ENCODE measurements around the gene MFSD1. TPM values are rescaled to one million over a fixed set of nuclear protein-coding genes. Genes with fewer than 3 reads are reported as not detected.

Gene MFSD1
- total and polyA plus RNA-seq, 2 of the 8 experiments (the other 6 are each of a cell fraction or from before 2014, with no cell fraction given): 9.3 to 11.5 TPM

GRCh38 chr3:158777161-158777873, 24.5 kb upstream of the MFSD1 start (continued):
- TF ChIP-seq, protein P1, sequence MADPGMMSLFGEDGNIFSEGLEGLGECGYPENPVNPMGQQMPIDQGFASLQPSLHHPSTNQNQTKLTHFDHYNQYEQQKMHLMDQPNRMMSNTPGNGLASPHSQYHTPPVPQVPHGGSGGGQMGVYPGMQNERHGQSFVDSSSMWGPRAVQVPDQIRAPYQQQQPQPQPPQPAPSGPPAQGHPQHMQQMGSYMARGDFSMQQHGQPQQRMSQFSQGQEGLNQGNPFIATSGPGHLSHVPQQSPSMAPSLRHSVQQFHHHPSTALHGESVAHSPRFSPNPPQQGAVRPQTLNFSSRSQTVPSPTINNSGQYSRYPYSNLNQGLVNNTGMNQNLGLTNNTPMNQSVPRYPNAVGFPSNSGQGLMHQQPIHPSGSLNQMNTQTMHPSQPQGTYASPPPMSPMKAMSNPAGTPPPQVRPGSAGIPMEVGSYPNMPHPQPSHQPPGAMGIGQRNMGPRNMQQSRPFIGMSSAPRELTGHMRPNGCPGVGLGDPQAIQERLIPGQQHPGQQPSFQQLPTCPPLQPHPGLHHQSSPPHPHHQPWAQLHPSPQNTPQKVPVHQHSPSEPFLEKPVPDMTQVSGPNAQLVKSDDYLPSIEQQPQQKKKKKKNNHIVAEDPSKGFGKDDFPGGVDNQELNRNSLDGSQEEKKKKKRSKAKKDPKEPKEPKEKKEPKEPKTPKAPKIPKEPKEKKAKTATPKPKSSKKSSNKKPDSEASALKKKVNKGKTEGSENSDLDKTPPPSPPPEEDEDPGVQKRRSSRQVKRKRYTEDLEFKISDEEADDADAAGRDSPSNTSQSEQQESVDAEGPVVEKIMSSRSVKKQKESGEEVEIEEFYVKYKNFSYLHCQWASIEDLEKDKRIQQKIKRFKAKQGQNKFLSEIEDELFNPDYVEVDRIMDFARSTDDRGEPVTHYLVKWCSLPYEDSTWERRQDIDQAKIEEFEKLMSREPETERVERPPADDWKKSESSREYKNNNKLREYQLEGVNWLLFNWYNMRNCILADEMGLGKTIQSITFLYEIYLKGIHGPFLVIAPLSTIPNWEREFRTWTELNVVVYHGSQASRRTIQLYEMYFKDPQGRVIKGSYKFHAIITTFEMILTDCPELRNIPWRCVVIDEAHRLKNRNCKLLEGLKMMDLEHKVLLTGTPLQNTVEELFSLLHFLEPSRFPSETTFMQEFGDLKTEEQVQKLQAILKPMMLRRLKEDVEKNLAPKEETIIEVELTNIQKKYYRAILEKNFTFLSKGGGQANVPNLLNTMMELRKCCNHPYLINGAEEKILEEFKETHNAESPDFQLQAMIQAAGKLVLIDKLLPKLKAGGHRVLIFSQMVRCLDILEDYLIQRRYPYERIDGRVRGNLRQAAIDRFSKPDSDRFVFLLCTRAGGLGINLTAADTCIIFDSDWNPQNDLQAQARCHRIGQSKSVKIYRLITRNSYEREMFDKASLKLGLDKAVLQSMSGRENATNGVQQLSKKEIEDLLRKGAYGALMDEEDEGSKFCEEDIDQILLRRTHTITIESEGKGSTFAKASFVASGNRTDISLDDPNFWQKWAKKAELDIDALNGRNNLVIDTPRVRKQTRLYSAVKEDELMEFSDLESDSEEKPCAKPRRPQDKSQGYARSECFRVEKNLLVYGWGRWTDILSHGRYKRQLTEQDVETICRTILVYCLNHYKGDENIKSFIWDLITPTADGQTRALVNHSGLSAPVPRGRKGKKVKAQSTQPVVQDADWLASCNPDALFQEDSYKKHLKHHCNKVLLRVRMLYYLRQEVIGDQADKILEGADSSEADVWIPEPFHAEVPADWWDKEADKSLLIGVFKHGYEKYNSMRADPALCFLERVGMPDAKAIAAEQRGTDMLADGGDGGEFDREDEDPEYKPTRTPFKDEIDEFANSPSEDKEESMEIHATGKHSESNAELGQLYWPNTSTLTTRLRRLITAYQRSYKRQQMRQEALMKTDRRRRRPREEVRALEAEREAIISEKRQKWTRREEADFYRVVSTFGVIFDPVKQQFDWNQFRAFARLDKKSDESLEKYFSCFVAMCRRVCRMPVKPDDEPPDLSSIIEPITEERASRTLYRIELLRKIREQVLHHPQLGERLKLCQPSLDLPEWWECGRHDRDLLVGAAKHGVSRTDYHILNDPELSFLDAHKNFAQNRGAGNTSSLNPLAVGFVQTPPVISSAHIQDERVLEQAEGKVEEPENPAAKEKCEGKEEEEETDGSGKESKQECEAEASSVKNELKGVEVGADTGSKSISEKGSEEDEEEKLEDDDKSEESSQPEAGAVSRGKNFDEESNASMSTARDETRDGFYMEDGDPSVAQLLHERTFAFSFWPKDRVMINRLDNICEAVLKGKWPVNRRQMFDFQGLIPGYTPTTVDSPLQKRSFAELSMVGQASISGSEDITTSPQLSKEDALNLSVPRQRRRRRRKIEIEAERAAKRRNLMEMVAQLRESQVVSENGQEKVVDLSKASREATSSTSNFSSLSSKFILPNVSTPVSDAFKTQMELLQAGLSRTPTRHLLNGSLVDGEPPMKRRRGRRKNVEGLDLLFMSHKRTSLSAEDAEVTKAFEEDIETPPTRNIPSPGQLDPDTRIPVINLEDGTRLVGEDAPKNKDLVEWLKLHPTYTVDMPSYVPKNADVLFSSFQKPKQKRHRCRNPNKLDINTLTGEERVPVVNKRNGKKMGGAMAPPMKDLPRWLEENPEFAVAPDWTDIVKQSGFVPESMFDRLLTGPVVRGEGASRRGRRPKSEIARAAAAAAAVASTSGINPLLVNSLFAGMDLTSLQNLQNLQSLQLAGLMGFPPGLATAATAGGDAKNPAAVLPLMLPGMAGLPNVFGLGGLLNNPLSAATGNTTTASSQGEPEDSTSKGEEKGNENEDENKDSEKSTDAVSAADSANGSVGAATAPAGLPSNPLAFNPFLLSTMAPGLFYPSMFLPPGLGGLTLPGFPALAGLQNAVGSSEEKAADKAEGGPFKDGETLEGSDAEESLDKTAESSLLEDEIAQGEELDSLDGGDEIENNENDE (IDR thresholded peaks at IDR 0.05; ENCODE audit: insufficient replicate concordance, low read length): no peak
- TF ChIP-seq RXRA (IDR thresholded peaks at IDR 0.05; ENCODE audit: insufficient read depth, low read depth, low read length) (no peak), SP4 (IDR thresholded peaks at IDR 0.05; ENCODE audit: low read length) (no peak), SIRT6 (IDR thresholded peaks at IDR 0.05; ENCODE audit: low read length) (no peak), FOSL1 (IDR thresholded peaks at IDR 0.05; ENCODE audit: insufficient read depth, low read depth, low read length) (no peak), TAF1 (IDR thresholded peaks at IDR 0.05; ENCODE audit: low read depth, low read length) (no peak), SIN3A (conservative IDR thresholded peaks at IDR 0.05 in 1 of 2, IDR thresholded peaks at IDR 0.05 in 1 of 2; ENCODE audit: low read depth in 1 of 2, low read length in 2 of 2) (no peak), CBX8 (IDR thresholded peaks at IDR 0.05; ENCODE audit: borderline replicate concordance, low read depth, low read length) (no peak), CTBP2 (IDR thresholded peaks at IDR 0.05; ENCODE audit: borderline replicate concordance, insufficient read depth, insufficient read length, low read length) (no peak)
- TF ChIP-seq, protein P2, sequence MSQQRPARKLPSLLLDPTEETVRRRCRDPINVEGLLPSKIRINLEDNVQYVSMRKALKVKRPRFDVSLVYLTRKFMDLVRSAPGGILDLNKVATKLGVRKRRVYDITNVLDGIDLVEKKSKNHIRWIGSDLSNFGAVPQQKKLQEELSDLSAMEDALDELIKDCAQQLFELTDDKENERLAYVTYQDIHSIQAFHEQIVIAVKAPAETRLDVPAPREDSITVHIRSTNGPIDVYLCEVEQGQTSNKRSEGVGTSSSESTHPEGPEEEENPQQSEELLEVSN (IDR thresholded peaks at IDR 0.05): no peak

Measured in H1 (cell line).